DOHH2 (cell line): ENCODE results near the gene ETV6.

ENCODE experiments used
- EZH2phosphoT487 ChIP-seq: fragments of 200-600 bp; sonication (generic); IDR thresholded peaks from 2 replicates; pipeline ENCODE4 v1.6.1; 2017; ENCODE audit warnings: borderline replicate concordance, mild to moderate bottlenecking, antibody characterized with exemption, low read length, moderate library complexity, mixed read lengths
- TF ChIP-seq, protein P1 (sequence below): fragments of 200-600 bp; sonication (generic); IDR thresholded peaks from one replicate; pipeline ENCODE4 v1.5.1; 2014; ENCODE audit warnings: antibody characterized with exemption, mild to moderate bottlenecking, low read depth, low read length; ENCODE audit not compliant: poor library complexity, severe bottlenecking

- TF ChIP-seq, protein P1, sequence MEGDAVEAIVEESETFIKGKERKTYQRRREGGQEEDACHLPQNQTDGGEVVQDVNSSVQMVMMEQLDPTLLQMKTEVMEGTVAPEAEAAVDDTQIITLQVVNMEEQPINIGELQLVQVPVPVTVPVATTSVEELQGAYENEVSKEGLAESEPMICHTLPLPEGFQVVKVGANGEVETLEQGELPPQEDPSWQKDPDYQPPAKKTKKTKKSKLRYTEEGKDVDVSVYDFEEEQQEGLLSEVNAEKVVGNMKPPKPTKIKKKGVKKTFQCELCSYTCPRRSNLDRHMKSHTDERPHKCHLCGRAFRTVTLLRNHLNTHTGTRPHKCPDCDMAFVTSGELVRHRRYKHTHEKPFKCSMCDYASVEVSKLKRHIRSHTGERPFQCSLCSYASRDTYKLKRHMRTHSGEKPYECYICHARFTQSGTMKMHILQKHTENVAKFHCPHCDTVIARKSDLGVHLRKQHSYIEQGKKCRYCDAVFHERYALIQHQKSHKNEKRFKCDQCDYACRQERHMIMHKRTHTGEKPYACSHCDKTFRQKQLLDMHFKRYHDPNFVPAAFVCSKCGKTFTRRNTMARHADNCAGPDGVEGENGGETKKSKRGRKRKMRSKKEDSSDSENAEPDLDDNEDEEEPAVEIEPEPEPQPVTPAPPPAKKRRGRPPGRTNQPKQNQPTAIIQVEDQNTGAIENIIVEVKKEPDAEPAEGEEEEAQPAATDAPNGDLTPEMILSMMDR, result no peak
- no peak for TF ChIP-seq EZH2phosphoT487
Observed at GRCh38 chr12:11758087-11758486, 108.6 kb downstream of the ETV6 start.
